BJ (cell line): ENCODE data around the gene ARHGAP19. TPM values are rescaled to one million over a fixed set of nuclear protein-coding genes. Genes with fewer than 3 reads are reported as not detected.

ENCODE experiments used
- CTCF ChIA-PET: fragments of 350-600 bp; formaldehyde crosslinking; extraction: SDS; loops from one replicate; lab custom pipeline; 2021; ENCODE audit warnings: antibody characterized with exemption, inconsistent platforms; lab: Yijun Ruan, JAX
- POLR2A ChIA-PET: fragments of 300-600 bp; sonication (Branson Sonifier 250); formaldehyde crosslinking; extraction: SDS; loops from one replicate; lab custom pipeline; 2021; ENCODE audit warnings: antibody characterized with exemption; lab: Charles Lee
- DNase-seq: peaks from one replicate; pipeline ENCODE4 v3.0.0-alpha.2; 2011; ENCODE audit warnings: low read depth
- H3K27me3 ChIP-seq: 2 replicates; pipeline ENCODE4 v1.6.0; 2011; ENCODE audit warnings: low read length; ENCODE audit not compliant: control insufficient read depth, insufficient read depth
- H3K36me3 ChIP-seq: 2 replicates; pipeline ENCODE4 v1.5.1; 2011; ENCODE audit warnings: low read length; ENCODE audit not compliant: control insufficient read depth, insufficient read depth
- H3K4me3 ChIP-seq: 2 replicates; pipeline ENCODE4 v1.5.1; 2011; ENCODE audit warnings: low read depth, mild to moderate bottlenecking, control low read depth, low read length
- CTCF ChIP-seq: IDR thresholded peaks from 2 replicates; pipeline ENCODE4 v1.5.1; 2011; ENCODE audit warnings: low read depth, mild to moderate bottlenecking, control low read depth, inconsistent platforms, low read length, moderate library complexity; ENCODE audit not compliant: insufficient read depth
- polyA plus RNA-seq: library from polyadenylated mRNA; depleted of rRNA; stranded (reverse); fragments of >200 nt; gene quantifications from 2 replicates; pipeline ENCODE4 v1.2.3, GENCODE V29; 2011

The ARHGAP19 gene
- polyA plus RNA-seq, 1 experiment = 2.4 TPM

- no peak overlapping the region for H3K4me3 ChIP-seq
- no peak for DNase-seq
- POLR2A ChIA-PET = no interaction called here
- no peaks in the 10 kb centered on the region for H3K36me3 ChIP-seq
- CTCF ChIA-PET = interaction anchor here (1.1 to 9.3 kb wide), 6 partner anchors 9 to 832 kb away, joined by 3 to 188 read pairs (median 20); no protein-coding TSS in a partner anchor
- no peak for TF ChIP-seq CTCF
- no peaks in the 10 kb centered on the region for H3K27me3 ChIP-seq
These were observed 85.3 kb downstream of the ARHGAP19 start for GRCh38 chr10:97207131-97207530.

- Histone ChIP-seq H3K4me3 (no peak overlapping the region), H3K27me3 (no peaks in the 10 kb centered on the region), H3K36me3 (no peaks in the 10 kb centered on the region)
- TF ChIP-seq CTCF = no peak
- no peak for DNase-seq
- CTCF ChIA-PET = interaction anchor here (1.5 to 9.3 kb wide), 8 partner anchors 7 to 167 kb away, joined by 3 to 188 read pairs (median 6); no protein-coding TSS in a partner anchor
- POLR2A ChIA-PET = no interaction called here
These were observed 87.4 kb downstream of the ARHGAP19 start for GRCh38 chr10:97204826-97205679.

- CTCF ChIA-PET = interaction anchor here (1.2 to 2.2 kb wide), 3 partner anchors 10 to 131 kb away, joined by 3 to 9 read pairs (median 5); no protein-coding TSS in a partner anchor
- POLR2A ChIA-PET = no interaction called here
- H3K4me3 ChIP-seq = no peak overlapping the region
These were observed 89.2 kb downstream of the ARHGAP19 start for GRCh38 chr10:97203220-97203619.

GRCh38 chr10:97200616-97201015 lies 91.8 kb downstream of the ARHGAP19 start:
- POLR2A ChIA-PET = no interaction called here
- no peak for TF ChIP-seq CTCF
- H3K4me3 ChIP-seq = no peak overlapping the region
- peaks cover 2% of the 10 kb centered on the region for H3K27me3 ChIP-seq
- DNase-seq = no peak
- CTCF ChIA-PET = interaction anchor here (7.9 kb wide), 1 partner anchor 8 kb away, joined by 125 read pairs; no protein-coding TSS in a partner anchor
- no peaks in the 10 kb centered on the region for H3K36me3 ChIP-seq

More at GRCh38 chr10:97203220-97203619, 89.2 kb downstream of the ARHGAP19 start:
- TF ChIP-seq CTCF = no peak
- DNase-seq = no peak
- H3K36me3 ChIP-seq = no peaks in the 10 kb centered on the region
- H3K27me3 ChIP-seq = no peaks in the 10 kb centered on the region

- H3K36me3 ChIP-seq = no peaks in the 10 kb centered on the region
- no peak for DNase-seq
- TF ChIP-seq CTCF = no peak
- H3K4me3 ChIP-seq = no peak overlapping the region
- POLR2A ChIA-PET = no interaction called here
- peaks cover 4% of the 10 kb centered on the region for H3K27me3 ChIP-seq
- CTCF ChIA-PET = interaction anchor here (2.0 to 7.9 kb wide), 2 partner anchors 9 to 127 kb away, joined by 9 to 125 read pairs; no protein-coding TSS in a partner anchor
These were observed 93.3 kb downstream of the ARHGAP19 start for GRCh38 chr10:97199152-97199551.
